H1 (cell line): Measurements from ENCODE around the gene CYP1A2. TPM values are rescaled to one million over a fixed set of nuclear protein-coding genes. Genes with fewer than 3 reads are reported as not detected.

Experiments used
- CTCF ChIA-PET: fragments of 300-600 bp; sonication (Branson Sonifier 250); formaldehyde crosslinking; loops from one replicate; lab custom pipeline; 2021; ENCODE audit not compliant: partially characterized antibody; lab: Charles Lee
- POLR2A ChIA-PET: fragments of 300-600 bp; sonication (Branson Sonifier 250); formaldehyde crosslinking; loops from one replicate; lab custom pipeline; 2021; ENCODE audit warnings: inconsistent platforms; ENCODE audit not compliant: partially characterized antibody; lab: Charles Lee
- DNase-seq, 2 experiments: peaks; one replicate each; pipeline versions ENCODE4 v3.0.0 to v3.0.0-alpha.2; 2010 to 2022; ENCODE audit warnings: low spot score in 2 of 2, low read depth in 1 of 2, mixed read lengths in 1 of 2
- FAIRE-seq: peaks from 2 replicates; lab custom pipeline; 2011; peaks lifted over from hg19 to GRCh38; lab: Jason Lieb, UNC
- H2AFZ ChIP-seq: 2 replicates; pipeline ENCODE4 v1.8.1; 2012; ENCODE audit warnings: low read length, inconsistent platforms
- H2AK5ac ChIP-seq: 2 replicates; pipeline ENCODE4 v1.6.1; 2013; ENCODE audit warnings: low read depth, low read length
- H2BK120ac ChIP-seq: replicated peaks from 2 replicates; pipeline ENCODE3; 2013; ENCODE audit warnings: low read depth, low read length, inconsistent platforms
- H2BK12ac ChIP-seq: 2 replicates; pipeline ENCODE4 v1.6.1; 2013; ENCODE audit warnings: low read depth, low read length
- H2BK15ac ChIP-seq: 2 replicates; pipeline ENCODE4 v1.6.1; 2013; ENCODE audit warnings: low read length
- H2BK20ac ChIP-seq: 2 replicates; pipeline ENCODE4 v1.6.1; 2013; ENCODE audit warnings: low read length
- H2BK5ac ChIP-seq: 2 replicates; pipeline ENCODE4 v1.6.1; 2013; ENCODE audit warnings: low read depth, low read length
- H3K14ac ChIP-seq: 2 replicates; pipeline ENCODE4 v1.6.1; 2013; ENCODE audit warnings: inconsistent platforms; ENCODE audit not compliant: insufficient read length
- H3K18ac ChIP-seq: 2 replicates; pipeline ENCODE4 v1.6.1; 2013; ENCODE audit warnings: low read length; ENCODE audit errors: extremely low read depth
- H3K23ac ChIP-seq: 2 replicates; pipeline ENCODE4 v1.6.1; 2013; ENCODE audit warnings: inconsistent platforms; ENCODE audit not compliant: insufficient read length
- H3K23me2 ChIP-seq: 2 replicates; pipeline ENCODE4 v1.6.1; 2013; ENCODE audit warnings: low read depth, low read length
- H3K27ac ChIP-seq: 2 replicates; pipeline ENCODE4 v1.6.1; 2011; ENCODE audit warnings: low read depth, low read length, inconsistent platforms
- H3K27me3 ChIP-seq, 4 experiments: replicated peaks in 1 of 4; 1 replicate in 1 of 4; 2 replicates in 3 of 4; pipeline versions ENCODE4 v1.6.1 to v1.8.1; 2011 to 2013; ENCODE audit warnings: low read length in 3 of 4, mild to moderate bottlenecking in 3 of 4, inconsistent platforms in 2 of 4, mixed read lengths in 2 of 4, moderate library complexity in 1 of 4; ENCODE audit not compliant: control insufficient read depth in 3 of 4, insufficient read depth in 3 of 4; ENCODE audit errors: extremely low read depth in 1 of 4
- H3K36me3 ChIP-seq, 4 experiments: 2 replicates each; pipeline versions ENCODE4 v1.6.1 to v1.8.1; 2011 to 2013; ENCODE audit warnings: mild to moderate bottlenecking in 4 of 4, low read length in 3 of 4, moderate library complexity in 2 of 4, control low read depth in 1 of 4, inconsistent platforms in 1 of 4; ENCODE audit not compliant: insufficient read depth in 4 of 4, control insufficient read depth in 2 of 4
- H3K4ac ChIP-seq: replicated peaks from 2 replicates; pipeline ENCODE3; 2013; ENCODE audit warnings: low read length, low read depth, mixed read lengths, inconsistent platforms; ENCODE audit not compliant: insufficient read length
- H3K4me1 ChIP-seq, 4 experiments: replicated peaks in 1 of 4; 1 replicate in 1 of 4; 2 replicates in 3 of 4; pipeline versions ENCODE4 v1.6.1 to v1.8.1; 2011 to 2013; ENCODE audit warnings: low read length in 3 of 4, inconsistent platforms in 2 of 4, mixed read lengths in 1 of 4; ENCODE audit not compliant: insufficient read depth in 4 of 4, control insufficient read depth in 3 of 4
- H3K4me2 ChIP-seq, 2 experiments: 2 replicates each; pipeline versions ENCODE4 v1.6.1 to v1.8.1; 2011 to 2013; ENCODE audit warnings: low read depth in 2 of 2, low read length in 2 of 2, control low read depth in 1 of 2, inconsistent platforms in 1 of 2, mild to moderate bottlenecking in 1 of 2; ENCODE audit not compliant: insufficient read depth in 1 of 2
- H3K4me3 ChIP-seq, 4 experiments: fragments of 200-600, 300-600 bp in 1 of 4; sonication (generic), shearing (Covaris generic), sonication (Bioruptor Twin) in 1 of 4; 2 replicates each; pipeline versions ENCODE4 v1.5.1 to v1.8.1; 2011 to 2016; ENCODE audit warnings: low read length in 4 of 4, low read depth in 3 of 4, control low read depth in 2 of 4, inconsistent platforms in 2 of 4, mild to moderate bottlenecking in 2 of 4, mixed read lengths in 1 of 4, moderate library complexity in 1 of 4; ENCODE audit not compliant: insufficient read depth in 2 of 4; ENCODE audit errors: extremely low read depth in 1 of 4
- H3K56ac ChIP-seq: replicated peaks from 2 replicates; pipeline ENCODE3; 2013; ENCODE audit warnings: low read depth, mild to moderate bottlenecking, mixed read lengths, low read length, inconsistent platforms; ENCODE audit not compliant: insufficient read length
- H3K79me1 ChIP-seq: 2 replicates; pipeline ENCODE4 v1.6.1; 2013; ENCODE audit warnings: low read depth, low read length, control low read depth
- H3K79me2 ChIP-seq, 2 experiments: 2 replicates each; pipeline versions ENCODE4 v1.6.1 to v1.8.1; 2012 to 2013; ENCODE audit warnings: low read length in 2 of 2, mild to moderate bottlenecking in 2 of 2, inconsistent platforms in 1 of 2; ENCODE audit not compliant: insufficient read depth in 2 of 2, control insufficient read depth in 1 of 2
- H3K9ac ChIP-seq, 4 experiments: replicated peaks in 1 of 4; 1 replicate in 1 of 4; 2 replicates in 3 of 4; pipeline versions ENCODE4 v1.6.1 to v1.8.1; 2011 to 2013; ENCODE audit warnings: low read depth in 3 of 4, low read length in 3 of 4, control low read depth in 2 of 4, mild to moderate bottlenecking in 2 of 4, moderate library complexity in 2 of 4, inconsistent platforms in 1 of 4; ENCODE audit errors: extremely low read depth in 1 of 4
- H3K9me3 ChIP-seq, 2 experiments: 2 replicates each; pipeline versions ENCODE4 v1.6.1 to v1.8.1; 2012 to 2013; ENCODE audit warnings: mild to moderate bottlenecking in 2 of 2, moderate library complexity in 2 of 2, control low read depth in 1 of 2, inconsistent platforms in 1 of 2, low read depth in 1 of 2, low read length in 1 of 2, mixed read lengths in 1 of 2; ENCODE audit not compliant: insufficient read depth in 2 of 2
- H4K20me1 ChIP-seq, 2 experiments: replicated peaks in 1 of 2; 2 replicates each; pipeline versions ENCODE3 to v1.8.1; 2011 to 2013; ENCODE audit warnings: inconsistent platforms in 2 of 2, low read length in 2 of 2, mild to moderate bottlenecking in 1 of 2; ENCODE audit not compliant: insufficient read depth in 2 of 2, control insufficient read depth in 1 of 2
- H4K5ac ChIP-seq: 2 replicates; pipeline ENCODE4 v1.6.1; 2013; ENCODE audit warnings: low read length, low read depth, mixed read lengths, inconsistent platforms; ENCODE audit not compliant: insufficient read length
- H4K8ac ChIP-seq: 2 replicates; pipeline ENCODE4 v1.8.0; 2013; ENCODE audit warnings: mild to moderate bottlenecking, moderate library complexity, low read length, inconsistent platforms; ENCODE audit not compliant: insufficient read depth; ENCODE audit errors: extremely low read depth
- H4K91ac ChIP-seq: replicated peaks from 2 replicates; pipeline ENCODE3; 2013; ENCODE audit warnings: low read length, mixed read lengths, inconsistent platforms; ENCODE audit not compliant: insufficient read length
- EZH2 ChIP-seq: fragments of 200-600 bp; sonication (generic); IDR thresholded peaks from 2 replicates; pipeline ENCODE4 v1.7.1; 2012; ENCODE audit warnings: low read depth, mild to moderate bottlenecking, moderate library complexity, low read length, inconsistent platforms; ENCODE audit not compliant: severe bottlenecking
- NANOG ChIP-seq: IDR thresholded peaks from 2 replicates; pipeline ENCODE4 v1.6.1; 2011; ENCODE audit warnings: low read length, low read depth, mild to moderate bottlenecking, inconsistent platforms; ENCODE audit not compliant: insufficient read depth, poor library complexity, severe bottlenecking
- POLR2A ChIP-seq, 2 experiments: IDR thresholded peaks; 1 replicate in 1 of 2; 2 replicates in 1 of 2; pipeline ENCODE4 v1.6.1; 2011; ENCODE audit warnings: low read depth in 2 of 2, low read length in 2 of 2, mild to moderate bottlenecking in 2 of 2; ENCODE audit errors: control extremely low read depth in 1 of 2
- POLR2AphosphoS5 ChIP-seq: IDR thresholded peaks from 2 replicates; pipeline ENCODE4 v1.6.1; 2011; ENCODE audit warnings: low read depth, low read length
- RXRA ChIP-seq: IDR thresholded peaks from 2 replicates; pipeline ENCODE4 v1.6.1; 2011; ENCODE audit warnings: low read depth, mild to moderate bottlenecking, low read length, moderate library complexity; ENCODE audit not compliant: insufficient read depth
- SUZ12 ChIP-seq: fragments of 200-600 bp; sonication (generic); IDR thresholded peaks from 2 replicates; pipeline ENCODE4 v1.6.1; 2012; ENCODE audit warnings: mild to moderate bottlenecking, inconsistent platforms, low read length, moderate library complexity, mixed read lengths
- WGBS, 2 experiments: shearing (Covaris generic) in 1 of 2; methylation state at CpG; one replicate each; pipeline versions ENCODE4 v1.1.6 to v1.1.7; 2013 to 2015; ENCODE audit warnings: low lambda C conversion rate in 2 of 2, mixed read lengths in 2 of 2, inconsistent platforms in 1 of 2, low coverage in 1 of 2, missing lambda C conversion rate in 1 of 2; ENCODE audit not compliant: insufficient replicate concordance in 2 of 2, insufficient coverage in 1 of 2, insufficient read length in 1 of 2; ENCODE audit errors: extremely low coverage in 1 of 2, missing lambda C conversion rate in 1 of 2; 5-methylcytosine and 5-hydroxymethylcytosine counted together
- polyA plus RNA-seq, 7 experiments: library from polyadenylated mRNA; depleted of rRNA in 3 of 7; stranded (reverse) in 5 of 7; unstranded in 2 of 7; fragments of >200 nt in 5 of 7; fragments of 200-250 nt in 2 of 7; gene quantifications; 1 replicate in 5 of 7; 2 replicates in 1 of 7; 4 replicates in 1 of 7; pipeline versions ENCODE4 v1.2.1 to v1.2.3, GENCODE V29; 2011 to 2013; ENCODE audit warnings: missing spikeins in 2 of 7, mixed read lengths in 2 of 7
- total RNA-seq: library from RNA; stranded (reverse); fragmentation: NEBNext Ultra II Directional; extraction: Animal tissue kit (Norgen Biotek cat#: 25700); gene quantifications from 2 replicates; pipeline ENCODE4 v1.2.1, GENCODE V29; 2021

The CYP1A2 gene
- total and polyA plus RNA-seq, 2 of the 8 experiments (the other 6 are each of a cell fraction or from before 2014, with no cell fraction given), result not detected

GRCh38 chr15:74801311-74801997 is 52.8 kb downstream of the CYP1A2 start:
- Histone ChIP-seq H4K91ac (no peak overlapping the region), H3K23ac (no peak overlapping the region), H3K18ac (no peak overlapping the region), H3K4me1 (peaks cover 0 to 5% (median 2%) of the 10 kb centered on the region in 4 experiments; a peak in 3 of 7 replicates), H4K5ac (no peak overlapping the region), H3K4me2 (no peak overlapping the region), H3K79me1 (no peaks in the 10 kb centered on the region), H2BK120ac (no peak overlapping the region), H2BK20ac (no peak overlapping the region), H3K56ac (no peak overlapping the region), H3K9ac (no peak overlapping the region), H4K8ac (0 out of 2 replicates have a peak overlapping the region, but pooled peaks have one; percentile 28), H3K4me3 (no peak overlapping the region), H3K36me3 (peaks cover 0 to 14% (median 0%) of the 10 kb centered on the region in 4 experiments; a peak in 1 of 8 replicates), H4K20me1 (peaks cover 2 to 14% of the 10 kb centered on the region in 2 experiments), H2AFZ (no peak overlapping the region), H3K9me3 (no peaks in the 10 kb centered on the region), H3K27me3 (no peaks in the 10 kb centered on the region), H3K23me2 (no peaks in the 10 kb centered on the region), H2BK5ac (no peak overlapping the region), H3K27ac (no peak overlapping the region), H3K14ac (no peak overlapping the region), H3K79me2 (no peaks in the 10 kb centered on the region), H3K4ac (no peak overlapping the region), H2AK5ac (no peak overlapping the region), H2BK12ac (no peak overlapping the region), H2BK15ac (no peak overlapping the region)
- no peak for FAIRE-seq
- no peak for DNase-seq
- ChIA-PET POLR2A (interaction anchor here (2.2 to 3.6 kb wide), 2 partner anchors 13 to 41 kb away, joined by 13 to 20 read pairs; no protein-coding TSS in a partner anchor), CTCF (interaction anchor here (0.6 to 53.7 kb wide), 19 partner anchors 8 to 1948 kb away, joined by 3 to 1439 read pairs (median 7); partner anchors contain the start of genes CLK3, CPLX3, CSK and LMAN1L)
- TF ChIP-seq POLR2AphosphoS5, result no peak
- no peak for TF ChIP-seq RXRA
- no peak for TF ChIP-seq POLR2A (IDR thresholded peaks at IDR 0.05; ENCODE audit: control extremely low read depth in 1 of 2, low read depth in 2 of 2, low read length in 2 of 2)
- TF ChIP-seq EZH2, result no peak
- no peak for TF ChIP-seq NANOG
- TF ChIP-seq SUZ12, result no peak
- WGBS, 2 experiments, result 94% methylated on average over 18 of the region's 18 CpGs; no CpG with 5 or more reads in 1 of the 2 experiments
